ENCODE data around the gene SMARCB1. TPM values are rescaled to one million over a fixed set of nuclear protein-coding genes. Genes with fewer than 3 reads are reported as not detected.

SMARCB1 gene
- total RNA-seq, 2 donors from 2014 or later = 65.9 to 79.3 TPM

GRCh38 chr22:23791738-23792645 is 5.2 kb downstream of the SMARCB1 start:
- no peak for DNase-seq
- intact Hi-C loops (cut with DNase I, micrococcal nuclease) = no loop called here
- peak; percentile 47 for ATAC-seq

GRCh38 chr22:23793326-23793725 is 6.6 kb downstream of the SMARCB1 start:
- intact Hi-C loops (cut with DNase I, micrococcal nuclease) = no loop called here
- no peak for ATAC-seq
- DNase-seq = no peak

GRCh38 chr22:23796461-23796860 is 9.7 kb downstream of the SMARCB1 start:
- intact Hi-C loops (cut with DNase I, micrococcal nuclease) = no loop called here
- ATAC-seq = no peak
- no peak for DNase-seq

GRCh38 chr22:23800297-23801237 is 13.8 kb downstream of the SMARCB1 start:
- ATAC-seq = no peak
- intact Hi-C loops (cut with DNase I, micrococcal nuclease) = no loop called here

GRCh38 chr22:23801238-23801821 is 14.6 kb downstream of the SMARCB1 start:
- ATAC-seq (no peak), DNase-seq (no peak)
- intact Hi-C loops (cut with DNase I, micrococcal nuclease) = no loop called here

More at GRCh38 chr22:23800297-23801237, 13.8 kb downstream of the SMARCB1 start:
- DNase-seq = no peak

GRCh38 chr22:23801886-23802377 is 15.2 kb downstream of the SMARCB1 start:
- DNase-seq (no peak), ATAC-seq (no peak)
- intact Hi-C loops (cut with DNase I, micrococcal nuclease) = no loop called here

- intact Hi-C loops (cut with DNase I, micrococcal nuclease) = no loop called here
- ATAC-seq = peak; percentile 30
- DNase-seq = no peak
These were observed 16.4 kb downstream of the SMARCB1 start for GRCh38 chr22:23803001-23803819.

- ATAC-seq = no peak
- intact Hi-C loops (cut with DNase I, micrococcal nuclease) = no loop called here
- no peak for DNase-seq
These were observed 18.1 kb downstream of the SMARCB1 start for GRCh38 chr22:23804781-23805291.

- DNase-seq (no peak), ATAC-seq (no peak)
- intact Hi-C loops (cut with DNase I, micrococcal nuclease) = no loop called here
These were observed 20.1 kb downstream of the SMARCB1 start for GRCh38 chr22:23806837-23807236.

GRCh38 chr22:23812378-23812777 is 25.6 kb downstream of the SMARCB1 start:
- DNase-seq = no peak
- ATAC-seq = no peak
- intact Hi-C loops (cut with DNase I, micrococcal nuclease) = no loop called here

GRCh38 chr22:23815541-23816155 is 28.9 kb downstream of the SMARCB1 start:
- DNase-seq (no peak), ATAC-seq (no peak)
- intact Hi-C loops (cut with DNase I, micrococcal nuclease) = no loop called here

GRCh38 chr22:23816156-23816976 is 29.6 kb downstream of the SMARCB1 start:
- intact Hi-C loops (cut with DNase I, micrococcal nuclease) = no loop called here
- ATAC-seq = no peak
- DNase-seq = no peak

GRCh38 chr22:23817146-23817545 is 30.4 kb downstream of the SMARCB1 start:
- DNase-seq = no peak
- no peak for ATAC-seq
- intact Hi-C loops (cut with DNase I, micrococcal nuclease) = no loop called here

- ATAC-seq (no peak), DNase-seq (no peak)
- intact Hi-C loops (cut with DNase I, micrococcal nuclease) = no loop called here
These were observed 31.8 kb downstream of the SMARCB1 start for GRCh38 chr22:23818541-23818940.

GRCh38 chr22:23820748-23821211 is 34.0 kb downstream of the SMARCB1 start:
- DNase-seq (no peak), ATAC-seq (peak; percentile 89)
- intact Hi-C loops (cut with DNase I, micrococcal nuclease) = no loop called here

- no peak for DNase-seq
- ATAC-seq = no peak
- intact Hi-C loops (cut with DNase I, micrococcal nuclease) = no loop called here
These were observed 35.4 kb downstream of the SMARCB1 start for GRCh38 chr22:23822101-23822671.
